IMR-90 (cell line): Measurements from ENCODE around the gene TMEM143.

Experiments
- CTCF ChIP-seq: conservative IDR thresholded peaks from 2 replicates; pipeline ENCODE4 v1.5.1; 2012; ENCODE audit warnings: mild to moderate bottlenecking, low read depth, low read length, improper control_type of control experiment
- MAZ ChIP-seq: IDR thresholded peaks from 2 replicates; pipeline ENCODE4 v1.6.1; 2012; ENCODE audit warnings: low read depth, mild to moderate bottlenecking, low read length, improper control_type of control experiment, moderate library complexity, borderline replicate concordance
- POLR2A ChIP-seq: IDR thresholded peaks from 2 replicates; pipeline ENCODE4 v1.6.1; 2012; ENCODE audit warnings: mild to moderate bottlenecking, low read depth, low read length
- SMC3 ChIP-seq: fragments of 150-350 bp; IDR thresholded peaks from 2 replicates; pipeline ENCODE4 v1.6.1; 2016; ENCODE audit warnings: low read depth, mild to moderate bottlenecking, antibody characterized with exemption, low read length, moderate library complexity

DNA sequence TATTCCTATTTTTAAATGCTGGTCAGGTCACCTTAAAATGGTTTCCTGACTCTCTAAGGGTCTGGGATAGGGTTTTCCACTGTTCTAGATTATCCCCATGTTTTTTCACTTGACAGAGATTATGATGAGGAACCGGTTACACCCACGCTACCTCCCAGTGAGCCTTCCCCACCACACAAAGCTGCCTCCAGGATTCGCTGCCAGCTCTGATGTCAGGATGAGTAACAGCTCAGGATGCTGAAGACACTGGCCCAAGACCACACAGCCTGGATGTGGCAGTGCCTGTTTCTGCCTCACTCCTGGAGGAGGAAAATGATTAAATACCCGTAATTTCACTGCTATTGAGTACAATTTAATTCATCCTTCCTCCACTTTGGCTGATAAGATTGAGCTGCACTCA is 70.9 kb downstream of the TMEM143 start:
- TF ChIP-seq CTCF (no peak), POLR2A (no peak), MAZ (no peak), SMC3 (no peak)
